GM12892 (cell line): ENCODE results near the gene LRMDA.

Source experiments
- POLR2A ChIP-seq: IDR thresholded peaks from 2 replicates; pipeline ENCODE4 v1.6.1; 2011; ENCODE audit warnings: low read depth, low read length, control low read depth
- POLR2AphosphoS5 ChIP-seq: IDR thresholded peaks from 2 replicates; pipeline ENCODE4 v1.6.1; 2011; ENCODE audit warnings: low read depth, low read length, control low read depth
- TAF1 ChIP-seq: IDR thresholded peaks from 2 replicates; pipeline ENCODE4 v1.6.1; 2011; ENCODE audit warnings: low read depth, mild to moderate bottlenecking, control low read depth, low read length, borderline replicate concordance

DNA sequence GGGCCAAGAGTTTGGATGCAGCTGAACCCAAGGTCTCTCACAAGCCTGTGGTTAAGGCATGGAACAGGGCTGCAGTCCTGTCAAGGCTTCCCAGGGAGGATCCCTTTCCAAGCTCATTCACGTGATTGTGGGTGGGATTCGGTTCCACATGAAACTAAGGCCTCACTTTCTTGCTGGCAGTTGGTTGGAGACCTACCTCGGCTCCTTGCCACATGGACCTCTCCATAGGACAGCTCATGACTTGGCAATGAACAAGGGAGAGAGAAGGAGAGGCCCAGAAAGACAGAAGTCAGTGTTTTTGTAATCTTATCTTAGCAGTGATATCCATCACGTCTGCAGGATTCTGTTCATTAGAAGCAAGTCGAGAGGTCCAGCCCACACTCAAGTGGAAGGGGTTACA, 583.8 kb downstream of the LRMDA start:
- TF ChIP-seq TAF1 (no peak), POLR2AphosphoS5 (no peak), POLR2A (no peak)
